GM18519 (cell line): Measurements from ENCODE around the gene LPCAT1.
"Not testable (repeated sequence)": the region's sequence is repeated elsewhere in the genome, so short reads cannot be mapped to it uniquely, and the experiment has no call there.

Experiments
- ATAC-seq: cut with Tn5 transposase; IDR thresholded peaks from one replicate; pipeline ENCODE4 v1.9.1; 2021; ENCODE audit warnings: mild to moderate bottlenecking, moderate library complexity; ENCODE audit not compliant: unreplicated experiment, low FRiP score

The LPCAT1 gene

GRCh38 chr5:1523793-1524480, at the start of gene LPCAT1:
Gene LPCAT1 (minus strand): TSS chr5:1523960. CDS start chr5:1523844, 116 bp downstream.
- ATAC-seq = peak; percentile 67

GRCh38 chr5:1571875-1572274, 48.1 kb upstream of the LPCAT1 start:
- ATAC-seq = not testable (repeated sequence)

- no peak for ATAC-seq
These were observed 47.2 kb upstream of the LPCAT1 start for GRCh38 chr5:1570975-1571374.

- ATAC-seq = no peak
These were observed 44.6 kb upstream of the LPCAT1 start for GRCh38 chr5:1568201-1568979.

- not testable (repeated sequence) for ATAC-seq
These were observed 43.9 kb upstream of the LPCAT1 start for GRCh38 chr5:1567527-1568200.

- no peak for ATAC-seq
These were observed 42.3 kb upstream of the LPCAT1 start for GRCh38 chr5:1565737-1566734.

GRCh38 chr5:1564824-1565736, 41.3 kb upstream of the LPCAT1 start:
- ATAC-seq = no peak

GRCh38 chr5:1564182-1564748, 40.5 kb upstream of the LPCAT1 start:
- no peak for ATAC-seq

- ATAC-seq = no peak
These were observed 39.9 kb upstream of the LPCAT1 start for GRCh38 chr5:1563617-1564181.

- no peak for ATAC-seq
These were observed 39.3 kb upstream of the LPCAT1 start for GRCh38 chr5:1563051-1563461.

- no peak for ATAC-seq
These were observed 38.8 kb upstream of the LPCAT1 start for GRCh38 chr5:1562599-1562998.

GRCh38 chr5:1561402-1561929, 37.7 kb upstream of the LPCAT1 start:
- ATAC-seq = no peak

- not testable (repeated sequence) for ATAC-seq
These were observed 36.7 kb upstream of the LPCAT1 start for GRCh38 chr5:1560499-1560898.

GRCh38 chr5:1558944-1559343, 35.2 kb upstream of the LPCAT1 start:
- ATAC-seq = no peak

- no peak for ATAC-seq
These were observed 33.5 kb upstream of the LPCAT1 start for GRCh38 chr5:1557114-1557873.

- no peak for ATAC-seq
These were observed 32.3 kb upstream of the LPCAT1 start for GRCh38 chr5:1555808-1556731.
